Measurements from ENCODE around the gene FAM98A.

Gene FAM98A

DNA sequence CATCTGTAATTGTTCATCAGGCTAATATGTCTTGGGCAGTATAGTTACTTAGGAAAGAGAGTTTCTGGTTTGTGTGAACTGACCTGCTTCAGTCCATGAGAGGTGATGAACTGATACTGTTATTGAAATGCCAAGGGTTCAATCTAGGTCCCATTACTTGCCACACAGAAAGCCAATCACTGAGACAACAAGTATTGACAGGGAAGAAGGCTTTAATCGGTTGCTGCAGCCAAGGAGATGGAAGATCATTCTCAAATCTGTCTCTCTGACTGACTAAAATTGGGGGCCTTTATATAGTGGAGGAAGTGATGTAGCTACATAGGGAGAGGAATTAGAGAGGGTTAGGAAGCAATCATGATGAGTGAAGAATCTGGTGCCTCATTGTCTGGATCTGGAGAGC lies 19.9 kb upstream of the FAM98A start:
- no peak overlapping the region for H3K14ac ChIP-seq (ENCODE audit: low read length)
- no peak overlapping the region for H2BK120ac ChIP-seq (ENCODE audit: low read depth, low read length)
- no peak overlapping the region for H2BK12ac ChIP-seq (ENCODE audit: low read length)
- no peak overlapping the region for H3K4me3 ChIP-seq (ENCODE audit: low read length in 2 of 2)
- peaks cover 2% of the 10 kb centered on the region for H3K79me1 ChIP-seq (ENCODE audit: low read depth, low read length)
- no peaks in the 10 kb centered on the region for H3K27me3 ChIP-seq (ENCODE audit: control insufficient read depth in 3 of 3, insufficient read depth in 3 of 3, low read depth in 1 of 3, low read length in 3 of 3)
- H2BK5ac ChIP-seq (ENCODE audit: low read length) = no peak overlapping the region
- H3K9ac ChIP-seq (ENCODE audit: low read depth, low read length, poor library complexity) = no peak overlapping the region
- H3K36me3 ChIP-seq (replicated peaks in 1 of 2; ENCODE audit: control insufficient read depth in 2 of 2, insufficient read depth in 2 of 2, low read length in 2 of 2) = peaks cover 0 to 2% of the 10 kb centered on the region in 2 donors
- no peak overlapping the region for H2BK15ac ChIP-seq (ENCODE audit: low read length)
- no peak overlapping the region for H4K8ac ChIP-seq (ENCODE audit: low read depth, low read length)
- no peak overlapping the region for H3K27ac ChIP-seq (replicated peaks; ENCODE audit: low read length)
- WGBS, 2 donors (ENCODE audit: extremely low coverage in 2 of 2, insufficient read length in 2 of 2, insufficient replicate concordance in 1 of 2) = no CpG with 5 or more reads among the region's 1 CpG
- H3K18ac ChIP-seq (ENCODE audit: low read length) = no peak overlapping the region
- H3K4ac ChIP-seq (ENCODE audit: low read length) = no peak overlapping the region
- no peak for DNase-seq (ENCODE audit: low spot score)
- no peak overlapping the region for H2AK5ac ChIP-seq (ENCODE audit: low read depth, low read length)
- H4K91ac ChIP-seq (ENCODE audit: low read depth, low read length, poor library complexity) = no peak overlapping the region
- H3K9me3 ChIP-seq (replicated peaks in 1 of 2; ENCODE audit: control insufficient read depth in 2 of 2, insufficient read depth in 1 of 2, low read depth in 1 of 2, low read length in 2 of 2) = no peaks in the 10 kb centered on the region
- H2AFZ ChIP-seq (ENCODE audit: low read length) = no peak overlapping the region
- H3K4me1 ChIP-seq (ENCODE audit: control insufficient read depth in 2 of 2, insufficient read depth in 1 of 2, low read depth in 1 of 2, low read length in 2 of 2) = peaks cover 0 to 2% of the 10 kb centered on the region in 2 donors
- H3K23ac ChIP-seq (ENCODE audit: low read depth, low read length, poor library complexity) = no peak overlapping the region
- H3K4me2 ChIP-seq (ENCODE audit: insufficient read depth, low read length, poor library complexity, severe bottlenecking) = no peak overlapping the region

DNA sequence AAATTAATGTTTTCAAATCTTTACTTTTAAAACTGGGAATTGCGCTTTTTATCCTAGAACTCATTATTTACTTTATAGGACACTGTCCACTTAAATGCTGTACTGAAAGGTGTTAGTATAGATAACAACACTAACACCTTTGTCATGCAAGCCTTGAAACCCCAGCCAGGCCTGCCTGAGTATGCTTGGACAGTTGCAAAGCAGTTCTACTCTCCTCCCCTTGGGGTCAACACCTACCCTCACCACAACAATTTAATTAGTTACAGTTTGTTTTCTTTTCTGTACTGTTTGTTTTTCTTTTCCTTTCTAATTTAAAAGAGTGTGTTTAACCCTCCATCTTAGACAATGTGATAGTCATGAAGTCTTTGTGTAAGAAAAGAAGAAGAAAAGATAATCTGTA lies 18.9 kb upstream of the FAM98A start:
- Histone ChIP-seq H4K8ac (ENCODE audit: low read depth, low read length) (no peak overlapping the region), H2BK120ac (ENCODE audit: low read depth, low read length) (no peak overlapping the region), H2AFZ (ENCODE audit: low read length) (no peak overlapping the region), H2BK12ac (ENCODE audit: low read length) (no peak overlapping the region), H3K4ac (ENCODE audit: low read length) (no peak overlapping the region), H3K27ac (replicated peaks; ENCODE audit: low read length) (no peak overlapping the region), H3K4me3 (ENCODE audit: low read length in 2 of 2) (no peak overlapping the region), H3K14ac (ENCODE audit: low read length) (no peak overlapping the region), H2BK5ac (ENCODE audit: low read length) (no peak overlapping the region), H3K18ac (ENCODE audit: low read length) (no peak overlapping the region), H3K4me1 (ENCODE audit: control insufficient read depth in 2 of 2, insufficient read depth in 1 of 2, low read depth in 1 of 2, low read length in 2 of 2) (peaks cover 0 to 2% of the 10 kb centered on the region in 2 donors), H3K9me3 (replicated peaks in 1 of 2; ENCODE audit: control insufficient read depth in 2 of 2, insufficient read depth in 1 of 2, low read depth in 1 of 2, low read length in 2 of 2) (no peaks in the 10 kb centered on the region), H4K91ac (ENCODE audit: low read depth, low read length, poor library complexity) (no peak overlapping the region), H3K23ac (ENCODE audit: low read depth, low read length, poor library complexity) (no peak overlapping the region), H3K36me3 (replicated peaks in 1 of 2; ENCODE audit: control insufficient read depth in 2 of 2, insufficient read depth in 2 of 2, low read length in 2 of 2) (peaks cover 0 to 2% of the 10 kb centered on the region in 2 donors), H3K4me2 (ENCODE audit: insufficient read depth, low read length, poor library complexity, severe bottlenecking) (no peak overlapping the region), H3K9ac (ENCODE audit: low read depth, low read length, poor library complexity) (no peak overlapping the region), H2BK15ac (ENCODE audit: low read length) (no peak overlapping the region), H3K27me3 (ENCODE audit: control insufficient read depth in 3 of 3, insufficient read depth in 3 of 3, low read depth in 1 of 3, low read length in 3 of 3) (no peaks in the 10 kb centered on the region), H3K79me1 (ENCODE audit: low read depth, low read length) (peaks cover 2% of the 10 kb centered on the region), H2AK5ac (ENCODE audit: low read depth, low read length) (no peak overlapping the region)
- WGBS, 2 donors (ENCODE audit: extremely low coverage in 2 of 2, insufficient read length in 2 of 2, insufficient replicate concordance in 1 of 2) = no CpG with 5 or more reads among the region's 1 CpG
- DNase-seq (ENCODE audit: low spot score) = no peak

DNA sequence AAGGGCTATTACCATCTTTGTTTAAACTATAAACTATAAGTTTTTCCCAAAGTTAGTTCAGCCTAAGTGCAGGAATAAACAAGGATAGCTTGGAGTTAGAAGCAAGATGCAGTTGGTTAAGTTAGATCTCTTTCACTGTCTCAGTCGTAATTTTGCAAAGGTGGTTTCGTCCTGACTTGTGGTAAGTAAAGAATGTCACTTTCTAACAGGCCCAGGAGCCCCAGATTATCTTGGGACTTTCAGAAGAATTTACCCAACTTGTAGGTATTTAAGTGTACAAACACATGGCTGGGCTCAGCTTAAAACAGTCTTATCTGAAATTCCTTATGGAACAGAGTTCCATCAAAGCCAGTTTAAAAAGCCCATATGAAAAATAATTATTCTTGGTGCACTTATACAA lies 18.3 kb upstream of the FAM98A start:
- no peak overlapping the region for H3K9ac ChIP-seq (ENCODE audit: low read depth, low read length, poor library complexity)
- H3K36me3 ChIP-seq (replicated peaks in 1 of 2; ENCODE audit: control insufficient read depth in 2 of 2, insufficient read depth in 2 of 2, low read length in 2 of 2) = peaks cover 0 to 2% of the 10 kb centered on the region in 2 donors
- H3K23ac ChIP-seq (ENCODE audit: low read depth, low read length, poor library complexity) = no peak overlapping the region
- H3K79me1 ChIP-seq (ENCODE audit: low read depth, low read length) = peaks cover 2% of the 10 kb centered on the region
- no peak overlapping the region for H2BK5ac ChIP-seq (ENCODE audit: low read length)
- DNase-seq (ENCODE audit: low spot score) = no peak
- no peak overlapping the region for H2BK12ac ChIP-seq (ENCODE audit: low read length)
- WGBS, 2 donors (ENCODE audit: extremely low coverage in 2 of 2, insufficient read length in 2 of 2, insufficient replicate concordance in 1 of 2) = no CpG with 5 or more reads among the region's 2 CpGs
- no peak overlapping the region for H2BK120ac ChIP-seq (ENCODE audit: low read depth, low read length)
- H4K91ac ChIP-seq (ENCODE audit: low read depth, low read length, poor library complexity) = no peak overlapping the region
- H3K27ac ChIP-seq (replicated peaks; ENCODE audit: low read length) = no peak overlapping the region
- H3K4me2 ChIP-seq (ENCODE audit: insufficient read depth, low read length, poor library complexity, severe bottlenecking) = no peak overlapping the region
- no peak overlapping the region for H3K4me3 ChIP-seq (ENCODE audit: low read length in 2 of 2)
- no peaks in the 10 kb centered on the region for H3K9me3 ChIP-seq (replicated peaks in 1 of 2; ENCODE audit: control insufficient read depth in 2 of 2, insufficient read depth in 1 of 2, low read depth in 1 of 2, low read length in 2 of 2)
- no peak overlapping the region for H2AFZ ChIP-seq (ENCODE audit: low read length)
- H3K27me3 ChIP-seq (ENCODE audit: control insufficient read depth in 3 of 3, insufficient read depth in 3 of 3, low read depth in 1 of 3, low read length in 3 of 3) = no peaks in the 10 kb centered on the region
- no peak overlapping the region for H3K14ac ChIP-seq (ENCODE audit: low read length)
- no peak overlapping the region for H2BK15ac ChIP-seq (ENCODE audit: low read length)
- no peak overlapping the region for H4K8ac ChIP-seq (ENCODE audit: low read depth, low read length)
- no peak overlapping the region for H2AK5ac ChIP-seq (ENCODE audit: low read depth, low read length)
- no peak overlapping the region for H3K4ac ChIP-seq (ENCODE audit: low read length)
- peaks cover 0 to 2% of the 10 kb centered on the region in 2 donors for H3K4me1 ChIP-seq (ENCODE audit: control insufficient read depth in 2 of 2, insufficient read depth in 1 of 2, low read depth in 1 of 2, low read length in 2 of 2)
- H3K18ac ChIP-seq (ENCODE audit: low read length) = no peak overlapping the region

DNA sequence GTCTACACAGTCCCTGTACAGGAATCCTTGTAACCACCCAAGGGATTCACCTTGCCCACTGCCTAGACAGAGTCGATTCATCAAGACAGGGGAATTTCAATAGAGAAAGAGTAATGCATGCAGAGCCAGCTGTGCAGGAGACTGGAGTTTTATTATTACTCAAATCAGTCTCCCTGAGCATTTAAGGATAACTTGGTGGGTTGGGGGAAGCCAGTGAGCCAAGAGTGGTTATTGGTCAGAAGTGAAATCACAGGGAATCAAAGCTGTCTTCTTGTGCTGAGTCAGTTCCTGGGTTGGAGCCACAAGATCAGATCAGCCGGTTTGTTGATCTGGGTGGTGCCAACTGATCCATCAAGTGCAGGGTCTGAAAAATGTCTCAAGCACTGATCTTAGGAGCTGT lies 17.8 kb upstream of the FAM98A start:
- H4K91ac ChIP-seq (ENCODE audit: low read depth, low read length, poor library complexity) = no peak overlapping the region
- H3K23ac ChIP-seq (ENCODE audit: low read depth, low read length, poor library complexity) = no peak overlapping the region
- no CpG with 5 or more reads among the region's 2 CpGs for WGBS, 2 donors (ENCODE audit: extremely low coverage in 2 of 2, insufficient read length in 2 of 2, insufficient replicate concordance in 1 of 2)
- no peak overlapping the region for H3K4me2 ChIP-seq (ENCODE audit: insufficient read depth, low read length, poor library complexity, severe bottlenecking)
- H2BK15ac ChIP-seq (ENCODE audit: low read length) = no peak overlapping the region
- peaks cover 0 to 2% of the 10 kb centered on the region in 2 donors for H3K36me3 ChIP-seq (replicated peaks in 1 of 2; ENCODE audit: control insufficient read depth in 2 of 2, insufficient read depth in 2 of 2, low read length in 2 of 2)
- H2AFZ ChIP-seq (ENCODE audit: low read length) = no peak overlapping the region
- H2BK120ac ChIP-seq (ENCODE audit: low read depth, low read length) = no peak overlapping the region
- no peak overlapping the region for H2BK12ac ChIP-seq (ENCODE audit: low read length)
- H3K4me1 ChIP-seq (ENCODE audit: control insufficient read depth in 2 of 2, insufficient read depth in 1 of 2, low read depth in 1 of 2, low read length in 2 of 2) = peaks cover 0 to 2% of the 10 kb centered on the region in 2 donors
- no peaks in the 10 kb centered on the region for H3K9me3 ChIP-seq (replicated peaks in 1 of 2; ENCODE audit: control insufficient read depth in 2 of 2, insufficient read depth in 1 of 2, low read depth in 1 of 2, low read length in 2 of 2)
- H4K8ac ChIP-seq (ENCODE audit: low read depth, low read length) = no peak overlapping the region
- H3K4me3 ChIP-seq (ENCODE audit: low read length in 2 of 2) = no peak overlapping the region
- peaks cover 2% of the 10 kb centered on the region for H3K79me1 ChIP-seq (ENCODE audit: low read depth, low read length)
- H3K18ac ChIP-seq (ENCODE audit: low read length) = no peak overlapping the region
- H3K4ac ChIP-seq (ENCODE audit: low read length) = no peak overlapping the region
- no peak overlapping the region for H3K9ac ChIP-seq (ENCODE audit: low read depth, low read length, poor library complexity)
- DNase-seq (ENCODE audit: low spot score) = no peak
- H3K27ac ChIP-seq (replicated peaks; ENCODE audit: low read length) = no peak overlapping the region
- H2BK5ac ChIP-seq (ENCODE audit: low read length) = no peak overlapping the region
- no peak overlapping the region for H2AK5ac ChIP-seq (ENCODE audit: low read depth, low read length)
- no peaks in the 10 kb centered on the region for H3K27me3 ChIP-seq (ENCODE audit: control insufficient read depth in 3 of 3, insufficient read depth in 3 of 3, low read depth in 1 of 3, low read length in 3 of 3)
- no peak overlapping the region for H3K14ac ChIP-seq (ENCODE audit: low read length)
